Esophagus muscularis mucosa (tissue), 4 donors: Measurements from ENCODE around the gene BRI3.

Experiments used
- CTCF ChIP-seq, 3 experiments: fragments of 200-600 bp in 2 of 3; fragments of 450-650 bp in 1 of 3; sonication (generic) in 2 of 3; IDR thresholded peaks; one replicate each; pipeline ENCODE4 v1.5.1; 2017 to 2019; ENCODE audit warnings: antibody characterized with exemption in 3 of 3, mild to moderate bottlenecking in 2 of 3, moderate library complexity in 1 of 3
- EP300 ChIP-seq: sonication (generic); formaldehyde crosslinking; IDR thresholded peaks from one replicate; pipeline ENCODE4 v1.6.1; 2017; ENCODE audit warnings: antibody characterized with exemption
- POLR2A ChIP-seq: fragments of 450-650 bp; IDR thresholded peaks from one replicate; pipeline ENCODE4 v1.6.1; 2017; ENCODE audit warnings: antibody characterized with exemption, moderate library complexity, mild to moderate bottlenecking, low read depth

DNA sequence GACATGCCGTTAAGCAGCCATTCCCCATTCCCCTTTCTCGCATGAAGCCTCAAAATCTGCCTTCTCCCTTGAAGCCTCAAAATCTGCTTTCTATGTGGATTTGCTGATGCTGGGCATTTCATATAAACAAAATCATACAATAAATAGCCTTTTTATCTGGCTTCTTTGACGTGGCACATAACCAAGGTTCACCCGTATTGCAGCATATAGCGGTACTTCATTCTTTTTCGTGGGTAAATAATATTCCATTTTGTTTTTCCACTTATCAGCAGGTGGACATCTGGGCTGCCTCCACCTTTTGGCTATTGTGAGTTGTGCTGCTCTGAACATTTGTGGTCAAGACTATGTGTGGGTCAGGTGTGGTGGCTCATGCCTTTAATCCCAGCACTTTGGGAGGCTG, 57.0 kb downstream of the BRI3 start:
- TF ChIP-seq POLR2A (no peak), EP300 (no peak), CTCF (IDR thresholded peaks at IDR 0.05) (no peak)
